ENCODE measurements around the gene METTL21A. TPM values are rescaled to one million over a fixed set of nuclear protein-coding genes. Genes with fewer than 3 reads are reported as not detected.

Gene METTL21A
- total and polyA plus RNA-seq, 2 of the 13 experiments (the other 11 are each of a cell fraction or from before 2014, with no cell fraction given), result 42.4 to 61.2 TPM

GRCh38 chr2:207625014-207625907 is at the start of gene METTL21A (continued):
- TF ChIP-seq ZGPAT (CRISPR knock-in tag; IDR thresholded peaks at IDR 0.05) (peak; percentile 93), SUZ12 (IDR thresholded peaks at IDR 0.05; ENCODE audit: low read depth, low read length) (no peak), ZNF878 (CRISPR knock-in tag; IDR thresholded peaks at IDR 0.05) (peak; percentile 89), KLF12 (CRISPR knock-in tag; IDR thresholded peaks at IDR 0.05; ENCODE audit: borderline replicate concordance) (peak; percentile 70; the same call in 1 of the 2 replicates), POLR2AphosphoS5 (IDR thresholded peaks at IDR 0.05; ENCODE audit: low read depth, low read length) (peak; percentile 86), IRX3 (CRISPR knock-in tag; IDR thresholded peaks at IDR 0.05; ENCODE audit: borderline replicate concordance, low read depth) (peak; percentile 25; the same call in 1 of the 2 replicates), WIZ (CRISPR knock-in tag; IDR thresholded peaks at IDR 0.05) (no peak), ATF7 (IDR thresholded peaks at IDR 0.05) (no peak), ATF7 (CRISPR knock-in tag; IDR thresholded peaks at IDR 0.05) (peak; percentile 89), ZNF207 (IDR thresholded peaks at IDR 0.05; ENCODE audit: borderline replicate concordance) (no peak), ZFP82 (CRISPR knock-in tag; IDR thresholded peaks at IDR 0.05; ENCODE audit: borderline replicate concordance) (peak; percentile 98; the same call in 1 of the 2 replicates), ARID4A (CRISPR knock-in tag; IDR thresholded peaks at IDR 0.05; ENCODE audit: borderline replicate concordance) (peak; percentile 95), ETV6 (CRISPR knock-in tag; conservative IDR thresholded peaks at IDR 0.05) (peak; percentile 18; the same call in 1 of the 2 replicates), ZNF343 (CRISPR knock-in tag; IDR thresholded peaks at IDR 0.05) (peak; percentile 46; the same call in 1 of the 2 replicates), NONO (IDR thresholded peaks at IDR 0.05) (no peak), NONO (CRISPR knock-in tag; conservative IDR thresholded peaks at IDR 0.05) (peak; percentile 66; the same call in 1 of the 2 replicates), ADNP (CRISPR knock-in tag; IDR thresholded peaks at IDR 0.05) (peak; percentile 52; the same call in 1 of the 2 replicates)
- TF ChIP-seq, protein P1, sequence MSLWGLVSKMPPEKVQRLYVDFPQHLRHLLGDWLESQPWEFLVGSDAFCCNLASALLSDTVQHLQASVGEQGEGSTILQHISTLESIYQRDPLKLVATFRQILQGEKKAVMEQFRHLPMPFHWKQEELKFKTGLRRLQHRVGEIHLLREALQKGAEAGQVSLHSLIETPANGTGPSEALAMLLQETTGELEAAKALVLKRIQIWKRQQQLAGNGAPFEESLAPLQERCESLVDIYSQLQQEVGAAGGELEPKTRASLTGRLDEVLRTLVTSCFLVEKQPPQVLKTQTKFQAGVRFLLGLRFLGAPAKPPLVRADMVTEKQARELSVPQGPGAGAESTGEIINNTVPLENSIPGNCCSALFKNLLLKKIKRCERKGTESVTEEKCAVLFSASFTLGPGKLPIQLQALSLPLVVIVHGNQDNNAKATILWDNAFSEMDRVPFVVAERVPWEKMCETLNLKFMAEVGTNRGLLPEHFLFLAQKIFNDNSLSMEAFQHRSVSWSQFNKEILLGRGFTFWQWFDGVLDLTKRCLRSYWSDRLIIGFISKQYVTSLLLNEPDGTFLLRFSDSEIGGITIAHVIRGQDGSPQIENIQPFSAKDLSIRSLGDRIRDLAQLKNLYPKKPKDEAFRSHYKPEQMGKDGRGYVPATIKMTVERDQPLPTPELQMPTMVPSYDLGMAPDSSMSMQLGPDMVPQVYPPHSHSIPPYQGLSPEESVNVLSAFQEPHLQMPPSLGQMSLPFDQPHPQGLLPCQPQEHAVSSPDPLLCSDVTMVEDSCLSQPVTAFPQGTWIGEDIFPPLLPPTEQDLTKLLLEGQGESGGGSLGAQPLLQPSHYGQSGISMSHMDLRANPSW (CRISPR knock-in tag; IDR thresholded peaks at IDR 0.05; ENCODE audit: borderline replicate concordance), result no peak; the same call in 1 of the 2 replicates
- TF ChIP-seq, protein P2, sequence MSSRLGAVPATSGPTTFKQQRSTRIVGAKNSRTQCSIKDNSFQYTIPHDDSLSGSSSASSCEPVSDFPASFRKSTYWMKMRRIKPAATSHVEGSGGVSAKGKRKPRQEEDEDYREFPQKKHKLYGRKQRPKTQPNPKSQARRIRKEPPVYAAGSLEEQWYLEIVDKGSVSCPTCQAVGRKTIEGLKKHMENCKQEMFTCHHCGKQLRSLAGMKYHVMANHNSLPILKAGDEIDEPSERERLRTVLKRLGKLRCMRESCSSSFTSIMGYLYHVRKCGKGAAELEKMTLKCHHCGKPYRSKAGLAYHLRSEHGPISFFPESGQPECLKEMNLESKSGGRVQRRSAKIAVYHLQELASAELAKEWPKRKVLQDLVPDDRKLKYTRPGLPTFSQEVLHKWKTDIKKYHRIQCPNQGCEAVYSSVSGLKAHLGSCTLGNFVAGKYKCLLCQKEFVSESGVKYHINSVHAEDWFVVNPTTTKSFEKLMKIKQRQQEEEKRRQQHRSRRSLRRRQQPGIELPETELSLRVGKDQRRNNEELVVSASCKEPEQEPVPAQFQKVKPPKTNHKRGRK (CRISPR knock-in tag; IDR thresholded peaks at IDR 0.05), result peak; percentile 68

Measured in HepG2 (cell line).